Duodenal mucosa (tissue), 2 donors: Measurements from ENCODE around the gene OSBPL3.

ENCODE experiments used
- H3K27ac ChIP-seq: one replicate; pipeline ENCODE4 v1.7.0; 2013; ENCODE audit warnings: low read depth, low read length
- H3K27me3 ChIP-seq, 2 donors: one replicate each; pipeline ENCODE4 v1.7.0; 2013; ENCODE audit warnings: low read length in 2 of 2, control low read depth in 1 of 2; ENCODE audit not compliant: insufficient read depth in 2 of 2, control insufficient read depth in 1 of 2
- H3K36me3 ChIP-seq, 2 donors: one replicate each; pipeline ENCODE4 v1.7.0; 2013; ENCODE audit warnings: low read length in 2 of 2, control low read depth in 1 of 2; ENCODE audit not compliant: insufficient read depth in 2 of 2, control insufficient read depth in 1 of 2
- H3K4me1 ChIP-seq, 2 donors: one replicate each; pipeline ENCODE4 v1.7.0; 2013; ENCODE audit warnings: low read length in 2 of 2, control low read depth in 1 of 2; ENCODE audit not compliant: insufficient read depth in 2 of 2, control insufficient read depth in 1 of 2
- H3K4me3 ChIP-seq, 2 donors: one replicate each; pipeline ENCODE4 v1.7.0; 2013; ENCODE audit warnings: low read length in 2 of 2, low read depth in 1 of 2
- H3K9ac ChIP-seq, 2 donors: one replicate each; pipeline ENCODE4 v1.7.0; 2013; ENCODE audit warnings: low read length in 2 of 2, low read depth in 1 of 2
- H3K9me3 ChIP-seq, 2 donors: one replicate each; pipeline ENCODE4 v1.7.0; 2013; ENCODE audit warnings: low read length in 2 of 2, control low read depth in 1 of 2; ENCODE audit not compliant: control insufficient read depth in 1 of 2

Gene OSBPL3

GRCh38 chr7:24820730-24821044 is 159.3 kb downstream of the OSBPL3 start:
- H3K9me3 ChIP-seq = no peaks in the 10 kb centered on the region
- peaks cover 0 to 3% of the 10 kb centered on the region in 2 donors for H3K36me3 ChIP-seq
- peaks cover 25 to 30% of the 10 kb centered on the region in 2 donors for H3K4me1 ChIP-seq
- no peak overlapping the region for H3K4me3 ChIP-seq
- no peak overlapping the region for H3K27ac ChIP-seq
- peak overlapping the region in 1 of 2 donors; percentile 36 for H3K9ac ChIP-seq
- H3K27me3 ChIP-seq = no peaks in the 10 kb centered on the region

GRCh38 chr7:24819916-24820689 is 159.9 kb downstream of the OSBPL3 start:
- no peak overlapping the region for H3K9ac ChIP-seq
- no peaks in the 10 kb centered on the region for H3K27me3 ChIP-seq
- H3K36me3 ChIP-seq = peaks cover 0 to 6% of the 10 kb centered on the region in 2 donors
- H3K9me3 ChIP-seq = no peaks in the 10 kb centered on the region
- H3K4me3 ChIP-seq = no peak overlapping the region
- H3K4me1 ChIP-seq = peaks cover 20 to 24% of the 10 kb centered on the region in 2 donors
- no peak overlapping the region for H3K27ac ChIP-seq

DNA sequence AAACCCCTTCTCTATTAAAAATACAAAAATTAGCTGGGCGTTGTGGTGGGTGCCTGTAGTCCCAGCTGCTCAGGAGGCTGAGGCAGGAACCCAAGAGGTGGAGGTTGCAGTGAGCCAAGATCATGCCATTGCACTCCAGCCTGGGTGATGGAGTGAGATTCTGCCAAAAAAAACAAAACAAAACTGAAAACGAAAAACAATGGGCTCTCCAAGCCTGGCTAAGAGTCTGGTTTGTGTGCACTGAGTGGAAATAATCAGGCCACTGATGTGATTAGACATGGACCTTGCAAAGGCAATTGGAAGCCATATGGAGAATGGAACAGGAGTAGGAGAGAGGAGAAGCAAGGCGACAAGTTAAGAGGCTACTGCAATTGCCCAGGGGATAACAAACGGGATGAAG is 162.6 kb downstream of the OSBPL3 start:
- Histone ChIP-seq H3K4me3 (no peak overlapping the region), H3K9me3 (no peaks in the 10 kb centered on the region), H3K27ac (no peak overlapping the region), H3K9ac (no peak overlapping the region), H3K27me3 (no peaks in the 10 kb centered on the region), H3K36me3 (peaks cover 0 to 16% of the 10 kb centered on the region in 2 donors), H3K4me1 (peaks cover 13 to 16% of the 10 kb centered on the region in 2 donors)

GRCh38 chr7:24816868-24817267 is 163.1 kb downstream of the OSBPL3 start:
- H3K4me1 ChIP-seq = peaks cover 13 to 14% of the 10 kb centered on the region in 2 donors
- H3K9me3 ChIP-seq = no peaks in the 10 kb centered on the region
- no peak overlapping the region for H3K27ac ChIP-seq
- no peak overlapping the region for H3K4me3 ChIP-seq
- H3K27me3 ChIP-seq = no peaks in the 10 kb centered on the region
- no peak overlapping the region for H3K9ac ChIP-seq
- H3K36me3 ChIP-seq = peaks cover 0 to 16% of the 10 kb centered on the region in 2 donors

GRCh38 chr7:24812305-24812945 is 167.6 kb downstream of the OSBPL3 start:
- Histone ChIP-seq H3K27ac (no peak overlapping the region), H3K4me1 (no peaks in the 10 kb centered on the region), H3K9me3 (no peaks in the 10 kb centered on the region), H3K4me3 (no peak overlapping the region), H3K27me3 (no peaks in the 10 kb centered on the region), H3K36me3 (peaks cover 3 to 36% of the 10 kb centered on the region in 2 donors), H3K9ac (no peak overlapping the region)

GRCh38 chr7:24808518-24808917 is 171.5 kb downstream of the OSBPL3 start:
- Histone ChIP-seq H3K27ac (no peak overlapping the region), H3K27me3 (no peaks in the 10 kb centered on the region), H3K4me3 (no peak overlapping the region), H3K9me3 (no peaks in the 10 kb centered on the region), H3K36me3 (peaks cover 13 to 26% of the 10 kb centered on the region in 2 donors), H3K9ac (no peak overlapping the region), H3K4me1 (no peaks in the 10 kb centered on the region)

DNA sequence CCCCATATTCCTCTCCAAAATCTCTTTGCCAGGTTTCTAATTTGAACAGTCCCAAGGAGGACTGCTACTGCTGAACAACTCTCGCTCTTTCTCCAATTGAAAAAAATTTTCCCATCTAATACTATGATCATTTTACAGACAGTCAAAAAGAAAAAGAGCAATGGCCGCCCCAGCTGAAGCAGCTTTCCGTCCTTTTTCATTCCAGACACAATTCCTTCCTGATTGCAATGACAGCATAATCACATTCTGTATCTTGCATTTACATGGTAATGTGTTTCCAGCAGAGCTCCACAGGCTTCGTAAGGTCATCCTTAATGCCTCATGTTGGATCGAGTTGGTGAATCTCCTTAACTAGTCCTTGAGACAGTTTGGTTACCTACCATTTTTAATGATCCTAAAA is 177.7 kb downstream of the OSBPL3 start:
- Histone ChIP-seq H3K27me3 (no peaks in the 10 kb centered on the region), H3K9me3 (no peaks in the 10 kb centered on the region), H3K4me3 (no peak overlapping the region), H3K36me3 (peaks cover 9 to 10% of the 10 kb centered on the region in 2 donors), H3K27ac (no peak overlapping the region), H3K4me1 (no peaks in the 10 kb centered on the region), H3K9ac (no peak overlapping the region)

GRCh38 chr7:24801883-24802282 is 178.1 kb downstream of the OSBPL3 start:
- no peaks in the 10 kb centered on the region for H3K4me1 ChIP-seq
- H3K9me3 ChIP-seq = no peaks in the 10 kb centered on the region
- peaks cover 9 to 10% of the 10 kb centered on the region in 2 donors for H3K36me3 ChIP-seq
- H3K4me3 ChIP-seq = no peak overlapping the region
- no peak overlapping the region for H3K9ac ChIP-seq
- H3K27ac ChIP-seq = no peak overlapping the region
- no peaks in the 10 kb centered on the region for H3K27me3 ChIP-seq

- no peak overlapping the region for H3K4me3 ChIP-seq
- H3K9ac ChIP-seq = no peak overlapping the region
- peaks cover 9 to 10% of the 10 kb centered on the region in 2 donors for H3K36me3 ChIP-seq
- H3K27me3 ChIP-seq = no peaks in the 10 kb centered on the region
- no peaks in the 10 kb centered on the region for H3K4me1 ChIP-seq
- no peaks in the 10 kb centered on the region for H3K9me3 ChIP-seq
- H3K27ac ChIP-seq = no peak overlapping the region
Observed at GRCh38 chr7:24800667-24801066, 179.3 kb downstream of the OSBPL3 start.

DNA sequence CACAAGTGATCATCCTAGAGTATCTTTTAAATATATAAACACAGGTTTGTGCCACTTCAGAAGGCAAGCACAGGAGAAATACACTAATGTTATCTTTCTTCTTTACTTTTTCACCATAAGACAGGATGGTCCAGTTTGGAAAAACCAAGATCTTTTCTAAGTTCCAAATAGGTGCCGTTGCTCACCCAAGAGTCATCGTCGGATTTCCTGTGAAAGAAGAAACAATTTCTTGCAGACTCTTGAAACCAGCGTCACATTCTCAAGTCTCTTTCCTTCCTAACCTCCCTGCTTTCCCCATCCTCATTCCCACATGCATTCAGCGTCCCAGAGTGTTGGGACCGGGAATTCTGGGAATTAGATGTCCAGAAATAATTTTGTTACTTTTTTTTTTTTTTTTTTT is 179.9 kb downstream of the OSBPL3 start:
- no peak overlapping the region for H3K4me3 ChIP-seq
- peaks cover 9 to 10% of the 10 kb centered on the region in 2 donors for H3K36me3 ChIP-seq
- no peak overlapping the region for H3K9ac ChIP-seq
- H3K27ac ChIP-seq = no peak overlapping the region
- no peaks in the 10 kb centered on the region for H3K9me3 ChIP-seq
- H3K4me1 ChIP-seq = no peaks in the 10 kb centered on the region
- no peaks in the 10 kb centered on the region for H3K27me3 ChIP-seq
